Measurements from ENCODE around the gene L3MBTL3.

GRCh38 chr6:129992881-129993280 is 25.5 kb upstream of the L3MBTL3 start:
- TF ChIP-seq, protein P1, sequence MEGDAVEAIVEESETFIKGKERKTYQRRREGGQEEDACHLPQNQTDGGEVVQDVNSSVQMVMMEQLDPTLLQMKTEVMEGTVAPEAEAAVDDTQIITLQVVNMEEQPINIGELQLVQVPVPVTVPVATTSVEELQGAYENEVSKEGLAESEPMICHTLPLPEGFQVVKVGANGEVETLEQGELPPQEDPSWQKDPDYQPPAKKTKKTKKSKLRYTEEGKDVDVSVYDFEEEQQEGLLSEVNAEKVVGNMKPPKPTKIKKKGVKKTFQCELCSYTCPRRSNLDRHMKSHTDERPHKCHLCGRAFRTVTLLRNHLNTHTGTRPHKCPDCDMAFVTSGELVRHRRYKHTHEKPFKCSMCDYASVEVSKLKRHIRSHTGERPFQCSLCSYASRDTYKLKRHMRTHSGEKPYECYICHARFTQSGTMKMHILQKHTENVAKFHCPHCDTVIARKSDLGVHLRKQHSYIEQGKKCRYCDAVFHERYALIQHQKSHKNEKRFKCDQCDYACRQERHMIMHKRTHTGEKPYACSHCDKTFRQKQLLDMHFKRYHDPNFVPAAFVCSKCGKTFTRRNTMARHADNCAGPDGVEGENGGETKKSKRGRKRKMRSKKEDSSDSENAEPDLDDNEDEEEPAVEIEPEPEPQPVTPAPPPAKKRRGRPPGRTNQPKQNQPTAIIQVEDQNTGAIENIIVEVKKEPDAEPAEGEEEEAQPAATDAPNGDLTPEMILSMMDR (IDR thresholded peaks at IDR 0.05): no peak
- TF ChIP-seq ZFX (IDR thresholded peaks at IDR 0.05; ENCODE audit: borderline replicate concordance): no peak

All from 22Rv1 (cell line).